ENCODE results near the gene REXO1. TPM values are rescaled to one million over a fixed set of nuclear protein-coding genes. Genes with fewer than 3 reads are reported as not detected.

Gene REXO1
- total and polyA plus RNA-seq, 9 of the 15 experiments (the other 6 are each of a cell fraction or from before 2014, with no cell fraction given): 0.04 to 63.3 (median 15.8) TPM

GRCh38 chr19:1783874-1784273, 64.4 kb downstream of the REXO1 start (continued):
- peak; percentile 55; the same call in 1 of the 2 replicates for TF ChIP-seq L3MBTL2 (IDR thresholded peaks at IDR 0.05)
- TF ChIP-seq, protein P1, sequence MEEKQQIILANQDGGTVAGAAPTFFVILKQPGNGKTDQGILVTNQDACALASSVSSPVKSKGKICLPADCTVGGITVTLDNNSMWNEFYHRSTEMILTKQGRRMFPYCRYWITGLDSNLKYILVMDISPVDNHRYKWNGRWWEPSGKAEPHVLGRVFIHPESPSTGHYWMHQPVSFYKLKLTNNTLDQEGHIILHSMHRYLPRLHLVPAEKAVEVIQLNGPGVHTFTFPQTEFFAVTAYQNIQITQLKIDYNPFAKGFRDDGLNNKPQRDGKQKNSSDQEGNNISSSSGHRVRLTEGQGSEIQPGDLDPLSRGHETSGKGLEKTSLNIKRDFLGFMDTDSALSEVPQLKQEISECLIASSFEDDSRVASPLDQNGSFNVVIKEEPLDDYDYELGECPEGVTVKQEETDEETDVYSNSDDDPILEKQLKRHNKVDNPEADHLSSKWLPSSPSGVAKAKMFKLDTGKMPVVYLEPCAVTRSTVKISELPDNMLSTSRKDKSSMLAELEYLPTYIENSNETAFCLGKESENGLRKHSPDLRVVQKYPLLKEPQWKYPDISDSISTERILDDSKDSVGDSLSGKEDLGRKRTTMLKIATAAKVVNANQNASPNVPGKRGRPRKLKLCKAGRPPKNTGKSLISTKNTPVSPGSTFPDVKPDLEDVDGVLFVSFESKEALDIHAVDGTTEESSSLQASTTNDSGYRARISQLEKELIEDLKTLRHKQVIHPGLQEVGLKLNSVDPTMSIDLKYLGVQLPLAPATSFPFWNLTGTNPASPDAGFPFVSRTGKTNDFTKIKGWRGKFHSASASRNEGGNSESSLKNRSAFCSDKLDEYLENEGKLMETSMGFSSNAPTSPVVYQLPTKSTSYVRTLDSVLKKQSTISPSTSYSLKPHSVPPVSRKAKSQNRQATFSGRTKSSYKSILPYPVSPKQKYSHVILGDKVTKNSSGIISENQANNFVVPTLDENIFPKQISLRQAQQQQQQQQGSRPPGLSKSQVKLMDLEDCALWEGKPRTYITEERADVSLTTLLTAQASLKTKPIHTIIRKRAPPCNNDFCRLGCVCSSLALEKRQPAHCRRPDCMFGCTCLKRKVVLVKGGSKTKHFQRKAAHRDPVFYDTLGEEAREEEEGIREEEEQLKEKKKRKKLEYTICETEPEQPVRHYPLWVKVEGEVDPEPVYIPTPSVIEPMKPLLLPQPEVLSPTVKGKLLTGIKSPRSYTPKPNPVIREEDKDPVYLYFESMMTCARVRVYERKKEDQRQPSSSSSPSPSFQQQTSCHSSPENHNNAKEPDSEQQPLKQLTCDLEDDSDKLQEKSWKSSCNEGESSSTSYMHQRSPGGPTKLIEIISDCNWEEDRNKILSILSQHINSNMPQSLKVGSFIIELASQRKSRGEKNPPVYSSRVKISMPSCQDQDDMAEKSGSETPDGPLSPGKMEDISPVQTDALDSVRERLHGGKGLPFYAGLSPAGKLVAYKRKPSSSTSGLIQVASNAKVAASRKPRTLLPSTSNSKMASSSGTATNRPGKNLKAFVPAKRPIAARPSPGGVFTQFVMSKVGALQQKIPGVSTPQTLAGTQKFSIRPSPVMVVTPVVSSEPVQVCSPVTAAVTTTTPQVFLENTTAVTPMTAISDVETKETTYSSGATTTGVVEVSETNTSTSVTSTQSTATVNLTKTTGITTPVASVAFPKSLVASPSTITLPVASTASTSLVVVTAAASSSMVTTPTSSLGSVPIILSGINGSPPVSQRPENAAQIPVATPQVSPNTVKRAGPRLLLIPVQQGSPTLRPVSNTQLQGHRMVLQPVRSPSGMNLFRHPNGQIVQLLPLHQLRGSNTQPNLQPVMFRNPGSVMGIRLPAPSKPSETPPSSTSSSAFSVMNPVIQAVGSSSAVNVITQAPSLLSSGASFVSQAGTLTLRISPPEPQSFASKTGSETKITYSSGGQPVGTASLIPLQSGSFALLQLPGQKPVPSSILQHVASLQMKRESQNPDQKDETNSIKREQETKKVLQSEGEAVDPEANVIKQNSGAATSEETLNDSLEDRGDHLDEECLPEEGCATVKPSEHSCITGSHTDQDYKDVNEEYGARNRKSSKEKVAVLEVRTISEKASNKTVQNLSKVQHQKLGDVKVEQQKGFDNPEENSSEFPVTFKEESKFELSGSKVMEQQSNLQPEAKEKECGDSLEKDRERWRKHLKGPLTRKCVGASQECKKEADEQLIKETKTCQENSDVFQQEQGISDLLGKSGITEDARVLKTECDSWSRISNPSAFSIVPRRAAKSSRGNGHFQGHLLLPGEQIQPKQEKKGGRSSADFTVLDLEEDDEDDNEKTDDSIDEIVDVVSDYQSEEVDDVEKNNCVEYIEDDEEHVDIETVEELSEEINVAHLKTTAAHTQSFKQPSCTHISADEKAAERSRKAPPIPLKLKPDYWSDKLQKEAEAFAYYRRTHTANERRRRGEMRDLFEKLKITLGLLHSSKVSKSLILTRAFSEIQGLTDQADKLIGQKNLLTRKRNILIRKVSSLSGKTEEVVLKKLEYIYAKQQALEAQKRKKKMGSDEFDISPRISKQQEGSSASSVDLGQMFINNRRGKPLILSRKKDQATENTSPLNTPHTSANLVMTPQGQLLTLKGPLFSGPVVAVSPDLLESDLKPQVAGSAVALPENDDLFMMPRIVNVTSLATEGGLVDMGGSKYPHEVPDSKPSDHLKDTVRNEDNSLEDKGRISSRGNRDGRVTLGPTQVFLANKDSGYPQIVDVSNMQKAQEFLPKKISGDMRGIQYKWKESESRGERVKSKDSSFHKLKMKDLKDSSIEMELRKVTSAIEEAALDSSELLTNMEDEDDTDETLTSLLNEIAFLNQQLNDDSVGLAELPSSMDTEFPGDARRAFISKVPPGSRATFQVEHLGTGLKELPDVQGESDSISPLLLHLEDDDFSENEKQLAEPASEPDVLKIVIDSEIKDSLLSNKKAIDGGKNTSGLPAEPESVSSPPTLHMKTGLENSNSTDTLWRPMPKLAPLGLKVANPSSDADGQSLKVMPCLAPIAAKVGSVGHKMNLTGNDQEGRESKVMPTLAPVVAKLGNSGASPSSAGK (IDR thresholded peaks at IDR 0.05): peak; percentile 65
- peak; percentile 58; the same call in 1 of the 2 replicates for TF ChIP-seq BHLHE40 (IDR thresholded peaks at IDR 0.05; ENCODE audit: low read length)
- TF ChIP-seq HNRNPK (IDR thresholded peaks at IDR 0.05; ENCODE audit: low read depth, low read length, poor library complexity, severe bottlenecking): no peak
- TF ChIP-seq HDAC6 (IDR thresholded peaks at IDR 0.05; ENCODE audit: low read depth, low read length): no peak
- no peak for TF ChIP-seq MTF1 (CRISPR knock-in tag; IDR thresholded peaks at IDR 0.05; ENCODE audit: borderline replicate concordance)
- no peak for TF ChIP-seq SIN3B (IDR thresholded peaks at IDR 0.05; ENCODE audit: low read depth)
- peak in 1 of 2 experiments; percentile 20 for TF ChIP-seq E2F6 (IDR thresholded peaks at IDR 0.05; ENCODE audit: borderline replicate concordance in 1 of 2, extremely low read depth in 1 of 2, insufficient read depth in 1 of 2, insufficient read length in 1 of 2, low read depth in 1 of 2, low read length in 1 of 2, poor library complexity in 1 of 2, severe bottlenecking in 1 of 2)
- peak; percentile 72 for TF ChIP-seq MEIS2 (IDR thresholded peaks at IDR 0.05; ENCODE audit: partially characterized antibody)
- TF ChIP-seq MYNN (IDR thresholded peaks at IDR 0.05): peak; percentile 71; the same call in 1 of the 2 replicates
- TF ChIP-seq MYNN (CRISPR knock-in tag; IDR thresholded peaks at IDR 0.05): no peak
- TF ChIP-seq ZSCAN32 (CRISPR knock-in tag; IDR thresholded peaks at IDR 0.05): no peak
- no peak for TF ChIP-seq KLF16 (IDR thresholded peaks at IDR 0.05)
- peak in 1 of 2 experiments; percentile 65; a peak in 1 of 4 replicates for TF ChIP-seq FOXA3 (CRISPR knock-in tag; conservative IDR thresholded peaks at IDR 0.05 in 1 of 2, IDR thresholded peaks at IDR 0.05 in 1 of 2)

Data from K562 (cell line).